ENCODE results near the gene PDZK1.
"Not testable (repeated sequence)": the region's sequence is repeated elsewhere in the genome, so short reads cannot be mapped to it uniquely, and the experiment has no call there.

PDZK1 gene

DNA sequence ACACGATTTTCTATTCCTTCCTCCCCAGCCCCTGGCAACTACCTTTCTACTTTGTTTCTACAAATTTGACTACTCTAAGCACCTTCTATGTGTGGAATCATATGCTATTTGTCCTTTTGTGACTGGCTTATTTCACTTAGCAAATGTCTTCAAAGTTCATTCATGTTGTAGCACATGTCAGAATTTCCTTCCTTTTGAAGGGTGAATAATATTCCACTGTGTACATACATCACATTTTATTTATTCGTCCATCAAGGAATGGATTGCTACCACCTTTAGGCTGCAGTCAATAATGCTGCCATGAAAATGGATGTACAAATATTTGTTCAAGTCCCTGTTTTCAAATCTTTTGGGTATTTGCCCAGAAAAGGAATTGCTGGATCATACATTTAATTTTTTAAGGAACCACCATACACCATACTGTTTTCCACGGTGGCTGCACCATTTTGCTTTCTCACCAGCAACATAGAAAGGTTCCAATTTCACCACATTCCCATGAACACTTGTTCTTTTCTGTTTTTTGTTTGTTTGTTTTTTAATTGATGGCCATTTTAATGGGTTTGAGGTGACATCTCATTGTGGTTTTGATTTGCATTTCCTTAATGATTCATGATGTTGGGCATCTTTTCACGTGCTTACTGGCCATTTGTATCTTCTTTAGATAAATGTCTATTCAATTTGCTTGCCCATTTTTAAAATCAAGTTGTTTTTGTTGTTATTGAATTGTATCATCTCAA, 3.3 kb upstream of the PDZK1 start:
- no peak for DNase-seq (ENCODE audit: low read depth in 2 of 2)

DNA sequence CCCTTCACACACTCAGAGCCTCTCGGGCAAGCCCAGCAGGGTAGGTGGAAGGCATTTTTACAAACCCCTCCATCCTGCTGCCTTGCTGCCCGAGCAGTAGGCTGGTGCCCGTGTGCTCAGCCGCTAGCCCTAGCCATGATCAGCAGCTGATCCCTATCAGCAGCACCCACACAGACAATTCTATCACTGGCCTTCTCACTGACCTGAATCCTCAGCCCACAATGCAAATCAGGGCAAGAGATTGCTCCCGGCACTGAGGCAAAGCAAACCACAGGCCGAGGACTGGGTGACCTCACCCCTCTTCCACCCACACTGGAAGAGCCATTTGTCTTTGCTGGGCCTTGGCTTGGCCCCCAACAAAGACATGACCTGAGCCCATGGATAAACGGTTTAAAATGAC, 895 bp upstream of the PDZK1 start:
- no peak for DNase-seq (ENCODE audit: low read depth in 2 of 2)

DNA sequence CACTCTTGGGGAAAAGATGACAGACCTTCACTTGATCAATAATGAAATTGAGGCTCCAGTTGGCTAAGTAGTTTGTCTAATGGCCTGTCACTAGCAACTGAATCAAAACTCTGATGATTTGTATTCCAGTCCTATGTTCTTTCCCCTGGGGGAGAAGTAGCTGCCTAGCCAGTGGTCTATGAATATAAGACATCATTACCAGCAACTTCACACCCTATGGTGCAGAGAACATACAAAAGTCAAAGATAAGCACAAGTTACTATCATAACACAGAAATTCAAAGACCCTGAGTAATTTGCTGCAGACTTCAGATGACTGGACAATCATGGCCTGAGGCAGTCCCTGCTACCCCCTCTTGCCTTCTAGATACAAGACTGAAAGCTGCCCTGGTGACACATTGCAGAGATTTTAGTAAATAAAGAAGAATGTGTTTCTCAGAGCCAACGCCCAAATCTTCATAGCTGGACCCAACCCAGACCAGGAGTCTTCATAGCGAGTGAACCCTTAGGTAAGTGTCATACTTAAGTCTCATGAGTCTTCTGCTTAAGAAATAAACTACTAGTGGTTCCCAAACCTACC, 993 bp downstream of the PDZK1 start:
- no peak for DNase-seq (ENCODE audit: low read depth in 2 of 2)

DNA sequence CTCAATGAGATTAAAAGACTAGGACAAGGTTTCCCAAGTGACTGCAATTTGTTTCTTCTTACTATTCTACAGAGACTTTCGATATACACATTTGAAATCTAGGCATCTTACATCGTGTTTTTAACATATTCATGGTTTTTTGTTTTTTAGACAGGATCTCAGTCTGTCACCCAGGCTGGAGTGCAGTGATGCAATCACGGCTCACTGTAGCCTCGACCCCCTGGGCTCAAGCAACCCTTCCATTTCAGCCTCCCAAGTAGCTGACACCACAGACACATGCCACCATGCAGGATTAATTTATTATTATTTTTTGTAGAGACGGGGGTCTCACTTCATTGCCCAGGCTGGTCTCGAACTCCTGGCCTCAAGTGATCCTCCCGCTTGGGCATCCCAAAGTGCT, 1.5 kb downstream of the PDZK1 start:
- DNase-seq (ENCODE audit: low read depth in 2 of 2), result no peak

DNA sequence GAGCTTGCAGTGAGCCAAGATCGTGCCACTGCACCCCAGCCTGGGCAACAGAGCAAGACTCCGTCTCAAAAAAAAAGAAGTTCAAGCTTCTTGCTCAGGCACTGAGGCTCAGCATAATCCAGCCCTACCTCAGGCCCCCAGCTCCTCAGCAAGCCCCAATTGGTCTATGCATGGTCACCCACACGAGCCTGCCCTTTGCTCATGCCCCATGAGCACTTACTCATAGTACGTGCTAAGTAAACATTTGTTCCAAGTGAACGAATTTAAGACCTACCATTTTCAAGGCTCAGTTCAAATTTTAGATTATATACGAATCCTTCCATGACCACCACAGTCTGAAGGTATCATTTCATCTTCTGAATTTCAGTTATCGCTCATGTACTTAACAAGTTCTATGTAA, 4.3 kb downstream of the PDZK1 start:
- DNase-seq (ENCODE audit: low read depth in 2 of 2), result no peak

DNA sequence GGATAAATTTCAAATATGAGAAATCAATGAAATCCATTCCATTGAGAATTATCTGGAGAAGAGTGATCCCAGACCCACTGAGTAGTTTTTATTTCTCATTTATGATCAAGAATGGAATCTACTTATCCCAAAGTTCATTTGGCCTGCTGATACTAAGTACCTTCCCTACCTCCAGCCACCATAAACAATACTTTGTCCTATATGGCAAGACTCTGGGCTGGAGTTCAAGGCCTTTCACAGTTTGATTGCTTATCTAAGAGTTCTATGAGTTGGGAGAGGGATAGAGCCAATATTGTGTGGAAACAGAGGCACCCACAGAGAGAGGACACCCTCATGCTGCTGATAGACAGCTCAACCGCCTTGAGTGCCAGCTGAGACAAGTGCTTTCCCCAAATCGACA, 5.1 kb downstream of the PDZK1 start:
- DNase-seq (ENCODE audit: low read depth in 2 of 2), result no peak

DNA sequence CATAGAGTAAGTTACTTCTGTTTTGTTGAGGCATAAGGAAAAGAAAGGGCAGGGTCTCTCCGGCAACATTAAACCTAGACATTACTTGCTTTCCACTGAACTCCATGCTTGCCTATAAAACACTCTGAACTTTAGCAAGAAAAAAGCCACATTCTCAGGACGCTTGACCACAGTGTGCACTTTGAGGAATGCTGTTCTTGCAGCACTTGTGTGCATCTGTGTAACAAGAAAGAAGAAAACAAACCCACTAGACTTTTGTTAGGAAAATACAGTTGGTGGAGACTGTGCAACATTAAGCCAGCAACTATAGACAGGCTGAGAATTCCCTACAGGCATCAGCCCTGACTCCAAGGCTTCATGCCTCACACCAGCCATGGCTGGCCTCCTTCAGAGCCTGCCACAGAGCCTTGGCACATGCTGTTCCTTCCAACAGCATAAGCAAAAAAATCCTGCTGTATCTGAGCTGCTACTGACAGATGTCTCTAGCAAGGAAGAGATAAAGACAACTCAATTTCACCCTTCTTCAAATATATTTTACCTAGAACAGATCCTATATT, 5.8 kb downstream of the PDZK1 start:
- no peak for DNase-seq (ENCODE audit: low read depth in 2 of 2)

DNA sequence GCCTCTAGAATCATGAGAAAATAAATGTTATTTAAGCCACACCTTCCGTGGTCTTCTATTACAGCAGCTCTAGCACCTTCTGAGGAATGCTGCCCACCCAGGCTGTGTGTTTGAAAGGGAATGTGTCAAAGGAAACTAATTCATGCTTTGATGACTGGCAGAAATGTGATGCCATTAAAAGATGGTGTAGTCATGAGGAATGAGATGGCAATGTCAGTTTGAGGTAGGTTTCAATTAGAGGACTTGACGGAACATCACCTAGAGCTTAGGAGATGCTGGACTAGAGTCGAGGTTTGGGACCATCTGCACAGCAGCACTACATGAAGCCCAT, 10.6 kb downstream of the PDZK1 start:
- DNase-seq (ENCODE audit: low read depth in 2 of 2), result no peak

DNA sequence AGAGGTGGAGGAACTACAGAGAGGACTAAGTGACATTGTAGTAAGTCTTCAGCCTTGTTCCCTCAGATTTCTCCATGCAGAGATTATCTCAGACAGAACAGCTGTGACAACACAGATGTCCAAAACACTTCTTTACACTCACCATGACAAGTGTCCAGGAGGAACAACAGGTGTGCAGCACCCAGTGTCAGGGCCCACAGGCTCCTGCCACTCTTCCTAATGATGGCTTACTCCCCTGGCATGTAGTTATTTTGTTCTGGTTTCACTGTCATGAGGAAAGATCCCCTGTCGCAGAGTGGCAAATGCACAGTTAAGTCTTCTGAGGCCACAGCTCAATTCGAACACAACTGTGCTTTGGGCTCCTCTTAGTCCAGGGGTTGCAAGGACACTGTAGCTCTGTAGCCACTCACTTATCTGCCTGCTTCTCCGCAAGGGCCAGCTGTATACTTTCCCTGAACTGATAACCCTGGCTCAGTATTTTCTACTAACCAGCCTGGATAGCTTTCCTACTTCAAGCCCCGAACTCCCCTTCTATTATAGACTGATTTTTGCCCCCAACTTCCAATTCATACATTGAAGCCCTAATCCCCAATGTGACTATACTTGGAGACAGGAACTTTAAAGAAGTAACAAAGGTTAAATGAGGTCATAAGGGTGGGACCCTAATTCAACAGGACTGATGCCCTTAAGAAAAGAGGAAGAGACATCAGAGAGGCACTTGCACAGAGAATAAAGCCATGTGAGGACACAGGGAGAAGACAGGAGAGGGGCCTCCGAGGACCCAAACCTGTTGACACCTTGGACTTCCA, 11.1 kb downstream of the PDZK1 start:
- DNase-seq (ENCODE audit: low read depth in 2 of 2), result no peak

DNA sequence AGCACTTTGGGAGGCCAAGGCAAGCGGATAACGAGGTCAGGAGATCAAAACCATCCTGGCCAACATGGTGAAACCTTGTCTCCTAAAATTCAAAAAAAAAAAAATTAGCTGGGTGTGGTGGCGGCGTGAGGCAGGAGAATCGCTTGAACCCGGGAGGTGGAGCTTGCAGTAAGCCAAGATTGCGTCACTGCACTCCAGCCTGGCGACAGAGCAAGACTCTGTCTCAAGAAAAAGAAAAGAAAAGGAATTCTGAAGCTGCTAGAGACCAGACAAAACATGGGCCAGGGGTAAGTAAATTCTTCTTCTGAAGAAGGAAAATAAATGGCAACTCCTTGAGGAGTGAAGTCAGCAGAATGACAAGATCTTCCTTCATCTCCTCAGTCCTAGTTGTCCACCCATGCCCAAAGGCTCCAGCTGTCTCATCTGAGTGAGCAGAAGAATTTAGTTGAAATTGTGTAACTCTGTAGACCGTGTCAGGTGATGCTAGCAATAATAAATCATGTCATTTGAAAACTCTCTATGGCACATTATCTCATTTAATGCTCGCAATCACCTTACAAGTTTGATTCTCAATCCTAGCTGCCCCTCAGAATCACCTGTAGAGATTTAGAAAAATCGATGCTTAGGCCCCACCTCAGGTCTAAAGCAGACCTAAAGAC, 14.3 kb downstream of the PDZK1 start:
- no peak for DNase-seq (ENCODE audit: low read depth in 2 of 2)

DNA sequence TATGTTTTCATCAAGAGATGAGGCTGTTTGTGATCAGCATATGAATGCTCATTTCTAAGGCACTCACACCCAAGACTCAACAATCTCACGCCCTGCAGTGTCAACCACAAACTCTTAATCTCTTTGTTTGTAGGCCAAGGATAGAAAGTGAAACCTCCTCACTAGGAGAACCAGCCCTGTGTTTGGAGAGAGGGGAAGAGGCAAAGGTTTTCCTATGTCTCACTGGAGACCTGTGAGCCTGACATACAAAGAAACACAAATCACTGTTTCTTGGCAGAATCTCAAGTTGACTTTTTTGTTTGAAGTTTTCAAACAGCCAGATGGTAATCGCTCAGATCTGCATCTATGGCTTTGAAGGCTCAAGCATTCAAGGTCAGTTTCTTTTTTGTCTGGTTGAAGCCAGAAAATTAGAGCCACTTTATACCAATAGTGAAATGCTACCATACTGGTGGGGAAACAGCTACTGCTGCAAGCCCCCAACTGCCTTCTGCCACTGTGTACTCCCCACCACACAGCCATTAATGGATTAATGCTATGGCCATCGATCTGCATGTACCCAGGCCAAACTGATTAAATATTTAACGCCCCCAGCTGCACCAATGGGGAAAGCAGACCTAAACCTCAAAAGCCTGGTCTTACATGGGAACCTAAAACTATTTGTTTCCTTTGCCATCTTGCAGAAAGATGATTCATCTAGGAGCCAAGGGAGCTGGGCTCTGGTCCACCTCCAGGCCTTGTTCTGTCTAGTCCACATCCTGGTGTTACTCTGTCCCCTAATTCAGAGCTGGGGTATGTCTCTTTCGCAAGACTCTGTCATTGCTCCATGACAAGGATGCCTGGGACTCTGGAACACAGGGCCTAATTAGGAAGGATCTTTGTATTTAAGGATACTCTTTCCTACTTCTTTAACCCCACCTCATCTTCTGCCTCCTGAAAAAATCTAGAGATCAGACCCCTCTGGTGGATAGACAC, 16.3 kb downstream of the PDZK1 start:
- DNase-seq (ENCODE audit: low read depth in 2 of 2), result peak; percentile 1 to 3

DNA sequence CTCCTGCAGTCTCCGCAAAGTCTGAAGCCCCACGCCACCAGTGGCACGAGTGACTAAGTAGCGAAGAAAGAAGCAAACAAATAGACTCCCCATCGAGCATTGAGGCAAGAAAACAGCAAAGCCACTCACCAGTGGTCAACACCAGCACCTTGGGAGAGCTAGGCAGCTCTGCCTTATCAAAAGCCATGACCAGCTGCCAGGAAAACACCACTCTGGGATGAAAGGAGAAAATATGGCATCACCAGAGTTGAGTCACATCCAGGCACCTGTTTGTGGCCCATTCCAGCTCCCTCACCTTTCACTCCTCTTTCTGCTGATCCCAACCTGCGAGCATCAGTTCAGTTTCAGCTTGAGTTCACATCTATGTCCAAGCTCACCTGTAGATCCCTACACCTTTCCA, 17.2 kb downstream of the PDZK1 start:
- DNase-seq (ENCODE audit: low read depth in 2 of 2), result no peak

DNA sequence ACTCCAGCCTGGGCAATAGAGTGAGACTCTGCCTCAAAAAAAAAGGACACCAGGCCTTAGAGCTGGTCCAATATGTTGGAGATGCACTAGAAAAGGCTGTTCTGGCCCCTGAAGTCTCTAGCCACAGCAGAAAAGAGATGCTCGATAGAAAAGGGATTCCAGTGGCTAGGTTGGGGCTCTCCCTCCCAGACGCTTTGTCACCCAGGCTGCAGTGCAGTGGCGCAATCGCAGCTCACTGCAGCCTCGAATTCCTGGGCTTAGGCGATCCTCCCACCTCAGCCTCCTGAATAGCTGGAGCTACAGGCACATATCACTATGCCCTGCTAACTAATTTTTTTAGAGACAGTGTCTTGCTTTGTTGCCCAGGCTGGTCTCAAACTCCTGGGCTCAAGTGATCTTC, 18.2 kb downstream of the PDZK1 start:
- no peak for DNase-seq (ENCODE audit: low read depth in 2 of 2)

DNA sequence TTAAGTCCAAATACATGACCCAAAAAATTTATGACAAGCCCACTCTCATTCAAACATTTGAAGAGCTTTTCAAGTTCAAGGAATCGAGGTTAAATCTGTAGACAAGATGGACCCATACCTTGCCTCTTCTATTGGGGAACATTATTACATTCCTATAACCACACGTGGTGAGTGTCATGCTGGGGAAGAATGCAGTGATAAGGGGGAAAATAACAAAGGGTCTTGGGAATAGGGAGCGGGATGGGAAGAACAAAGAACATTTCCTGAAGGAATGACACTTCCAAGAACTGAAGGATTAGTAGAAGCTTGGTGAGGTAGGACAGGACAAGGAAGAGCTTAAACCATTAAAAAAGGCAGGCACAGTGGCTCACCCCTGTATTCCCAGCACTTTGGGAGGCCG, 18.8 kb downstream of the PDZK1 start:
- DNase-seq (ENCODE audit: low read depth in 2 of 2), result no peak

DNA sequence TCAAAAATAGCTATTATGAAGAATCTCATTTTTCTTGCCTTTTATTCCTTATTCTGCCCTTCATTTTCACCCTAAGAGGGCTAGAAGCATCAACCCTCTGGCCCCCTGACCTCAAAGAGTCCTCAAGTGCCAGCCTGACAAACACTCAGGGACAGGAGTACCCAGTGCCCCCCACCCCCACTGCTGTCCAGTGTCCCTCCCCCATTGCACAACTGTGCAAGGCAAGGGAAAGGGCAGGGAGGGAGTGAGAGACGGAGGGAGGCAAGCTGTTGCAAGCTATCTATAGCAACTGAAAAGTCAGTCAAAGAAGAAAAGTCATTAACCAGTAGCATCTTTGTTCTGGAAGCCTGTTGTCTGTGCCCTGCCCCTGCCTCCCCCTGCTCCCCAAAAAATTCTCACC, 21.1 kb downstream of the PDZK1 start:
- DNase-seq (ENCODE audit: low read depth in 2 of 2), result not testable (repeated sequence)

DNA sequence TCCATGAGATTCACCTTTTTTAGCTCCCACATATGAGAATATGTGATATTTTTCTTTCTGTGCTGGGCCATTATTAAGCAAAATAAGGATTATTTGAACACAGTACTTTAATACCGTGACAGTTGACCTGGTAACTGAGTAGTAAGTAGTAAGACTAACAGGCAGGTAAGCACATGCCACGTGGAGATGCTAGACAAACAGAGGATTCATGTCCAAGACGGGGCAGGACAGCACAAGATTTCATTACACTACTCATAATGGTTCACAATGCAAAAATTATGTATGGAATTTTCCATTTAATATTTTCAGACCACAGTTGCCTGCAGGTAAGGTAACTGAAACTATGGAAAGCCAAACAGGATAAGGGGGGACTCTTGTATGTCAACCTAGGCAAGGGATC, 22.3 kb downstream of the PDZK1 start:
- not testable (repeated sequence) for DNase-seq (ENCODE audit: low read depth in 2 of 2)

DNA sequence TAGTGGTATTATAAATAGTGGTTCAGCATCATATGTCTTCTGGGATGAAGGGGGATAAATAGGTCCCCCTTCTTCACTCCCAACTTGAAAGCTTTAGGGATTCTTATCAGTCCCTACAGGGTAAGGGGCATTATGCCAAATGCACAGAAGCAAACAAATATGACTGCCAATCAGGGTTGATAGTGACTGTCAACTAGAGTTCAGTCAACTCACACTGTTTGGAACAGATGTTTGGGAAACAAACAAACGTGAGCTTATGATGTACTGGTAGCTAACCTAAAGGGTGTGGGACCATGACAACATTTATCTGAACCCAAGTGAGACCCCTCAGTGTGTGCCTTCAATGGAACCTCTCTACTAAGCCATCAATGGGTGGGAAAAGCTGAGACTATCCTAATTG, 34.0 kb downstream of the PDZK1 start:
- not testable (repeated sequence) for DNase-seq (ENCODE audit: low read depth in 2 of 2)

DNA sequence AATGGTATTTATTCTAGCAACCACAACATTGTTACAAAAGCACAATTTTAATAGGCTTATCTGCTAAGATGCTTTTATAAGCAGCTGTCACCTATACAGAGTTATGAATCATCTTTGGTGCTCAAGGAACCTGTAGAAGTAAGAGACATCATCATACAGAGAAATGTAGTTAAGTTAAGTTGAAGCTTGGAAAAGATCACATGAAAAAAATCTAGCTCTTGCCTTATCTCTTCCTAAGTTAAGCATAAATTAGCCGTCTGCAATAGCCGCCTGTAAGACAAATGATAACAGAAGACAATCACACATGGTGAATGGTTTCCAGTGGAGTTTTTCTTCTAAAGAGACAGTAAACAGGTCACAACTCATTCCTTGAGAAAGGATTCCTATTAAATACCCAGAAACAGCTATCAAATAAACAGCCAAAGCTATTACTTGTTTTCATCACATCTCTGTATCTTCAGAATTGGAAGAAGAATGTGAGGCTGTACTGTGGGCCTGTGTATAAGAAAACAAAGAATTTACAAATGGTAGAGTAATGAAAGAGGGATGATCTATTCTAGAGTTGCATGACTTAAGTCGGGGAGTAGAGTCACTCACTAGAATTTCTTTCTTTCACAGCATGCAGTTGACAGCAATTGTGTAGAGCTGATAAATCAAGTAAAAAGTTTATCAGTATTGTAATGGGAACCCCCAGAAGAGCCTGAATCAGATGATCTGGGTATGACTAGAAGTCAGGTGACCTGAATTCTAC, 36.0 kb downstream of the PDZK1 start:
- not testable (repeated sequence) for DNase-seq (ENCODE audit: low read depth in 2 of 2)

DNA sequence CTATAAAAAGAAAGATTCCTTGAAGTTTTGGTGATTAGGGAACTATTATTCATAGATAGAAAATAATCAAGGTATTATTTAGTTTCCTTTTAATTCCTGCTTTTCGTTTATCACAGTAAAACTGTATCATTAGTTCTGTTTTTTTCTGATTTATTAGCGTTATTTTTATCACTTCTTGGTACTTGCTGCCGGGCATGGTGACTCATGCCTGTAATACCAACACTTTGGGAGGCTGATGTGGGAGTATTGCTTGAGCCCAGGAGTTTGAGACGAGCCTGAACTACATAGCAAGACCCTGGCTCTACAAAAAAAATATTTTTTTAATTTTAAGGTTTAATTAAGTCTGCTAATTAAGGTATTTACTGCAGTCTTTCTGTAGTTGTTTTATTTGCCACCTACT, 42.2 kb downstream of the PDZK1 start:
- not testable (repeated sequence) for DNase-seq (ENCODE audit: low read depth in 2 of 2)

DNA sequence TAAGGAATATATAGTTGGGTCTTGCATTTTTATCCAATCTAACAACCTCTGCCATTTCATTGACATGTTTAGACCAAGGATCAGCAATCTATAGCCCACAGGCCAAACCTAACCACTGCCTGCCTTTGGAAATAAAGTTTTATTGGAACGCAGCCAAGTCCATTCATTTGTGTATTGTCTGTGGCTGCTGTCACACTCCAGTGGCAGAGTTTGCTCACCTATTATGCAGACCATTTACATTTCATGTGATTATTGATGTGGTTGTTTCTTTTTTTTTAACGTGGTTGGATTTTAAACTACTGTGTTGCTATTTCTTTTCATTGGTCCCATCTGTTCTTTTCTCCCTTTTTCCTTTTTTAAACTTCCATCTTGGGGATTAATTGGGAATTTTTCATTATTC, 44.7 kb downstream of the PDZK1 start:
- DNase-seq (ENCODE audit: low read depth in 2 of 2), result not testable (repeated sequence)
